Measurements from ENCODE around the gene MRAP2.

GRCh38 chr6:84123186-84123585, 89.6 kb downstream of the MRAP2 start:
- no peak for TF ChIP-seq ATF7-NPFF (CRISPR knock-in tag; IDR thresholded peaks at IDR 0.05; ENCODE audit: low read depth)
- TF ChIP-seq ETS1 (CRISPR knock-in tag; IDR thresholded peaks at IDR 0.05) = no peak
- TF ChIP-seq BCLAF1 (IDR thresholded peaks at IDR 0.05) = no peak
- TF ChIP-seq MNT (IDR thresholded peaks at IDR 0.05) = no peak
- no peak for TF ChIP-seq CHD2 (IDR thresholded peaks at IDR 0.05; ENCODE audit: low read depth, low read length)
- no peak for TF ChIP-seq FOXP1 (IDR thresholded peaks at IDR 0.05)
- TF ChIP-seq FOXP1 (CRISPR knock-in tag; IDR thresholded peaks at IDR 0.05) = no peak
- TF ChIP-seq KAT8 (CRISPR knock-in tag; IDR thresholded peaks at IDR 0.05) = no peak
- no peak for TF ChIP-seq ZNF329 (CRISPR knock-in tag; IDR thresholded peaks at IDR 0.05; ENCODE audit: low read depth)
- no peak for TF ChIP-seq POLR2A (IDR thresholded peaks at IDR 0.05; ENCODE audit: insufficient read depth in 1 of 2, low read depth in 2 of 2, low read length in 2 of 2)
- no peak for TF ChIP-seq ZC3H13 (CRISPR knock-in tag; IDR thresholded peaks at IDR 0.05)
- no peak for TF ChIP-seq NR0B2 (CRISPR knock-in tag; IDR thresholded peaks at IDR 0.05)
- no peak for TF ChIP-seq FOXK2 (IDR thresholded peaks at IDR 0.05)
